T-cell (primary cell): ENCODE results near the gene TMEM14B. TPM values are rescaled to one million over a fixed set of nuclear protein-coding genes. Genes with fewer than 3 reads are reported as not detected.
"Not testable (repeated sequence)": the region's sequence is repeated elsewhere in the genome, so short reads cannot be mapped to it uniquely, and the experiment has no call there.

Source experiments
- ATAC-seq, 4 experiments: fragments of 200-7000 bp in 3 of 4; fragments of 150-1000 bp in 1 of 4; cut with Tn5 transposase; replicated peaks in 1 of 4; 1 replicate in 3 of 4; 2 replicates in 1 of 4; pipeline ENCODE4 v1.10.0; 2021; ENCODE audit warnings: moderate library complexity in 3 of 4, mild to moderate bottlenecking in 2 of 4, moderate number of reproducible peaks in 1 of 4
- CTCF ChIA-PET, 2 donors: fragments of 300-600 bp; sonication (Branson Sonifier 250); formaldehyde crosslinking; loops; one replicate each; lab custom pipeline; 2022; ENCODE audit warnings: antibody characterized with exemption in 2 of 2; lab: Charles Lee
- POLR2A ChIA-PET, 2 donors: fragments of 300-600 bp; sonication (Branson Sonifier 250); formaldehyde crosslinking; loops; one replicate each; lab custom pipeline; 2022; ENCODE audit warnings: antibody characterized with exemption in 2 of 2; lab: Charles Lee
- DNase-seq, 35 experiments: peaks; one replicate each; pipeline versions ENCODE4 v3.0.0 to v3.0.0-alpha.2; 2013 to 2023
- H3K27ac ChIP-seq: one replicate; pipeline ENCODE4 v1.5.1; 2013; ENCODE audit warnings: low read length
- H3K27me3 ChIP-seq, 2 experiments: replicated peaks in 1 of 2; 1 replicate in 1 of 2; 2 replicates in 1 of 2; pipeline versions ENCODE4 v1.6.1 to v1.7.0; 2013; ENCODE audit warnings: low read length in 1 of 2, mixed read lengths in 1 of 2; ENCODE audit not compliant: control insufficient read depth in 2 of 2, insufficient read depth in 2 of 2; ENCODE audit errors: extremely low read depth in 1 of 2
- H3K36me3 ChIP-seq, 2 donors: 1 replicate in 1 of 2; 2 replicates in 1 of 2; pipeline versions ENCODE4 v1.6.1 to v1.7.0; 2013; ENCODE audit warnings: low read length in 1 of 2; ENCODE audit not compliant: control insufficient read depth in 2 of 2, insufficient read depth in 1 of 2; ENCODE audit errors: extremely low read depth in 1 of 2
- H3K4me1 ChIP-seq, 2 experiments: 1 replicate in 1 of 2; 2 replicates in 1 of 2; pipeline versions ENCODE4 v1.6.1 to v1.7.0; 2013; ENCODE audit warnings: low read length in 2 of 2, mixed read lengths in 1 of 2; ENCODE audit not compliant: insufficient read depth in 2 of 2, control insufficient read depth in 1 of 2; ENCODE audit errors: extremely low read depth in 1 of 2
- H3K4me3 ChIP-seq, 2 donors: 1 replicate in 1 of 2; 2 replicates in 1 of 2; pipeline versions ENCODE4 v1.5.1 to v1.7.0; 2013; ENCODE audit warnings: mild to moderate bottlenecking in 2 of 2, low read length in 1 of 2, moderate library complexity in 1 of 2; ENCODE audit not compliant: control insufficient read depth in 1 of 2; ENCODE audit errors: extremely low read depth in 1 of 2
- H3K9me3 ChIP-seq: 2 replicates; pipeline ENCODE4 v1.7.0; 2013
- H3K27ac Mint-ChIP-seq, 2 donors: one replicate each; pipeline ENCODE4 v1.8.0; 2020 to 2021; ENCODE audit warnings: mild to moderate bottlenecking in 2 of 2, mixed read lengths in 2 of 2
- H3K27me3 Mint-ChIP-seq, 2 donors: one replicate each; pipeline ENCODE4 v1.8.0; 2021 to 2022; ENCODE audit warnings: mixed read lengths in 2 of 2
- H3K36me3 Mint-ChIP-seq: one replicate; pipeline ENCODE4 v1.8.0; 2021; ENCODE audit warnings: mixed read lengths
- H3K4me1 Mint-ChIP-seq, 3 donors: one replicate each; pipeline ENCODE4 v1.8.0; 2020 to 2022; ENCODE audit warnings: mixed read lengths in 3 of 3, mild to moderate bottlenecking in 1 of 3
- H3K4me3 Mint-ChIP-seq, 3 donors: one replicate each; pipeline ENCODE4 v1.8.0; 2020 to 2022; ENCODE audit warnings: mild to moderate bottlenecking in 3 of 3, mixed read lengths in 3 of 3, moderate library complexity in 3 of 3
- H3K9me3 Mint-ChIP-seq, 3 donors: one replicate each; pipeline ENCODE4 v1.8.0; 2020 to 2022; ENCODE audit warnings: mixed read lengths in 3 of 3
- WGBS: methylation state at CpG from one replicate; pipeline ENCODE4 v1.1.5; 2013; ENCODE audit warnings: missing lambda C conversion rate; ENCODE audit not compliant: insufficient coverage; 5-methylcytosine and 5-hydroxymethylcytosine counted together
- total RNA-seq, 35 experiments: library from RNA in 6 of 35; stranded (reverse) in 6 of 35; fragments of 120-200 nt in 1 of 35; gene quantifications; one replicate each; pipeline versions ENCODE4 v1.2.1 to v1.2.4 and lab custom pipeline; 2013 to 2026

The TMEM14B gene
- total RNA-seq, 5 donors from 2014 or later (not counting 1 experiment from before 2014, with no cell fraction given), result 45.4 to 74.2 (median 68.0) TPM

- WGBS, result 89% methylated on average over 2 of the region's 2 CpGs
- Histone ChIP-seq H3K36me3 (peaks cover 4 to 34% of the 10 kb centered on the region in 2 donors), H3K9me3 (no peaks in the 10 kb centered on the region), H3K4me3 (no peak overlapping the region), H3K27me3 (no peaks in the 10 kb centered on the region), H3K27ac (no peak overlapping the region), H3K4me1 (peaks cover 14 to 51% of the 10 kb centered on the region in 2 experiments)
- H3K9me3 Mint-ChIP-seq, result no peaks in the 10 kb centered on the region
- H3K4me1 Mint-ChIP-seq, result peaks cover 62 to 82% (median 81%) of the 10 kb centered on the region in 3 donors
- DNase-seq (no peak), ATAC-seq (no peak)
- POLR2A ChIA-PET, result no interaction called here
- H3K27ac Mint-ChIP-seq, result peak overlapping the region in 1 of 2 donors; percentile 21
- CTCF ChIA-PET, result no interaction called here
- H3K36me3 Mint-ChIP-seq, result peaks cover 33% of the 10 kb centered on the region
- peak overlapping the region; percentile 8 to 96 (median 57) for H3K4me3 Mint-ChIP-seq
- no peaks in the 10 kb centered on the region for H3K27me3 Mint-ChIP-seq
These were observed 2.1 kb downstream of the TMEM14B start for GRCh38 chr6:10749734-10750133.

- Mint-ChIP-seq H3K4me1 (peaks cover 71 to 89% (median 81%) of the 10 kb centered on the region in 3 donors), H3K36me3 (peaks cover 42% of the 10 kb centered on the region), H3K4me3 (peak overlapping the region in 1 of 3 donors; percentile 96)
- POLR2A ChIA-PET, H3K27me3 Mint-ChIP-seq, H3K9me3 Mint-ChIP-seq, DNase-seq, H3K27ac Mint-ChIP-seq, CTCF ChIA-PET, H3K27ac ChIP-seq, H3K9me3 ChIP-seq, H3K27me3 ChIP-seq, ATAC-seq, H3K4me3 ChIP-seq: not testable (repeated sequence)
- Histone ChIP-seq H3K4me1 (peaks cover 14 to 51% of the 10 kb centered on the region in 2 experiments), H3K36me3 (peaks cover 4 to 42% of the 10 kb centered on the region in 2 donors)
- WGBS, result 94% methylated on average over 2 of the region's 6 CpGs
These were observed 3.0 kb downstream of the TMEM14B start for GRCh38 chr6:10750568-10750967.

- H3K27ac Mint-ChIP-seq, H3K4me3 ChIP-seq, ATAC-seq, H3K27me3 ChIP-seq, H3K9me3 Mint-ChIP-seq, H3K27ac ChIP-seq, H3K9me3 ChIP-seq, H3K27me3 Mint-ChIP-seq, H3K4me3 Mint-ChIP-seq, POLR2A ChIA-PET: not testable (repeated sequence)
- 92% methylated on average over 1 of the region's 5 CpGs for WGBS
- CTCF ChIA-PET, result interaction anchor here in 1 of 2 donors (0.6 kb wide), 1 partner anchor 73 kb away, joined by 3 read pairs; no protein-coding TSS in a partner anchor
- Mint-ChIP-seq H3K36me3 (peaks cover 52% of the 10 kb centered on the region), H3K4me1 (peaks cover 63 to 86% (median 74%) of the 10 kb centered on the region in 3 donors)
- Histone ChIP-seq H3K36me3 (peaks cover 4 to 52% of the 10 kb centered on the region in 2 donors), H3K4me1 (peaks cover 12 to 47% of the 10 kb centered on the region in 2 experiments)
- DNase-seq, result peak in 7 of 35 experiments; percentile 6 to 50 (median 24)
These were observed 4.2 kb downstream of the TMEM14B start for GRCh38 chr6:10751757-10752156.

GRCh38 chr6:10756085-10756484 is 8.5 kb downstream of the TMEM14B start:
- ATAC-seq (no peak), DNase-seq (no peak)
- Histone ChIP-seq H3K36me3 (peaks cover 4 to 54% of the 10 kb centered on the region in 2 donors), H3K4me1 (peaks cover 0 to 15% of the 10 kb centered on the region in 2 experiments), H3K27me3 (no peaks in the 10 kb centered on the region), H3K4me3 (no peak overlapping the region), H3K27ac (no peak overlapping the region), H3K9me3 (no peaks in the 10 kb centered on the region)
- Mint-ChIP-seq H3K9me3 (no peaks in the 10 kb centered on the region), H3K36me3 (peaks cover 70% of the 10 kb centered on the region), H3K27me3 (no peaks in the 10 kb centered on the region), H3K4me1 (peaks cover 37 to 62% (median 49%) of the 10 kb centered on the region in 3 donors), H3K27ac (no peak overlapping the region), H3K4me3 (no peak overlapping the region)
- POLR2A ChIA-PET, result no interaction called here
- no CpG with 5 or more reads among the region's 1 CpG for WGBS
- CTCF ChIA-PET, result no interaction called here

- 100% methylated on average over 1 of the region's 3 CpGs for WGBS
- H3K36me3 Mint-ChIP-seq, result peaks cover 54% of the 10 kb centered on the region
These were observed 11.8 kb downstream of the TMEM14B start for GRCh38 chr6:10759312-10759839.

GRCh38 chr6:10759884-10760329 is 12.3 kb downstream of the TMEM14B start:
- H3K27ac Mint-ChIP-seq, result no peak overlapping the region
- peaks cover 8 to 30% (median 23%) of the 10 kb centered on the region in 3 donors for H3K4me1 Mint-ChIP-seq
- ATAC-seq, result no peak
- Histone ChIP-seq H3K4me1 (no peaks in the 10 kb centered on the region), H3K27me3 (no peaks in the 10 kb centered on the region), H3K9me3 (no peaks in the 10 kb centered on the region), H3K36me3 (peaks cover 0 to 31% of the 10 kb centered on the region in 2 donors), H3K27ac (no peak overlapping the region), H3K4me3 (no peak overlapping the region)
- no peak for DNase-seq
- ChIA-PET POLR2A (interaction anchor here in 1 of 2 donors (0.6 to 1.0 kb wide), 2 partner anchors 17 to 23 kb away, joined by 3 to 4 read pairs; no protein-coding TSS in a partner anchor), CTCF (interaction anchor here (0.6 to 1.2 kb wide), 6 partner anchors 9 to 249 kb away, joined by 3 to 9 read pairs (median 4); partner anchors contain the start of gene PAK1IP1 (in 1 of the 2))
- H3K4me3 Mint-ChIP-seq, result no peak overlapping the region
- H3K9me3 Mint-ChIP-seq, result no peaks in the 10 kb centered on the region
- H3K27me3 Mint-ChIP-seq, result no peaks in the 10 kb centered on the region
- peaks cover 49% of the 10 kb centered on the region for H3K36me3 Mint-ChIP-seq
- 88% methylated on average over 4 of the region's 6 CpGs for WGBS

More at GRCh38 chr6:10759312-10759839, 11.8 kb downstream of the TMEM14B start:
- CTCF ChIA-PET, result interaction anchor here (0.7 to 1.6 kb wide), 6 partner anchors 9 to 281 kb away, joined by 3 to 9 read pairs (median 4); partner anchors contain the start of genes PAK1IP1 (in 1 of the 2) and TMEM14C (in 1 of the 2)
- no peaks in the 10 kb centered on the region for H3K9me3 Mint-ChIP-seq
- Histone ChIP-seq H3K9me3 (no peaks in the 10 kb centered on the region), H3K27me3 (no peaks in the 10 kb centered on the region), H3K27ac (no peak overlapping the region), H3K36me3 (peaks cover 0 to 36% of the 10 kb centered on the region in 2 donors), H3K4me1 (no peaks in the 10 kb centered on the region), H3K4me3 (no peak overlapping the region)
- peak in 1 of 35 experiments; percentile 50 for DNase-seq
- H3K4me1 Mint-ChIP-seq, result peaks cover 13 to 34% (median 27%) of the 10 kb centered on the region in 3 donors
- H3K27ac Mint-ChIP-seq, result no peak overlapping the region
- no peak overlapping the region for H3K4me3 Mint-ChIP-seq
- ATAC-seq, result peak in 2 of 4 experiments; percentile 45 to 49
- H3K27me3 Mint-ChIP-seq, result no peaks in the 10 kb centered on the region
- POLR2A ChIA-PET, result interaction anchor here in 1 of 2 donors (0.6 to 1.0 kb wide), 2 partner anchors 17 to 22 kb away, joined by 3 to 4 read pairs; no protein-coding TSS in a partner anchor
